NCI-H1105 (cell line): ENCODE results near the gene RIPOR1.
A peak's percentile ranks its signal among the peaks of the same experiment; 100 is the strongest.
"Not testable (repeated sequence)": the region's sequence is repeated elsewhere in the genome, so short reads cannot be mapped to it uniquely, and the experiment has no call there.

ENCODE experiments used
- DNase-seq: peaks from one replicate; lab custom pipeline; 2025; lab: John Stamatoyannopoulos, UW

The RIPOR1 gene

GRCh38 chr16:67517661-67518423 is 10.8 kb upstream of the RIPOR1 start:
- DNase-seq: no peak

GRCh38 chr16:67518676-67519075 is 10.0 kb upstream of the RIPOR1 start:
- no peak for DNase-seq

- no peak for DNase-seq
These were observed 9.4 kb upstream of the RIPOR1 start for GRCh38 chr16:67519242-67519641.

GRCh38 chr16:67521095-67521804 is 7.4 kb upstream of the RIPOR1 start:
- peak; percentile 76 for DNase-seq

GRCh38 chr16:67525176-67525860 is 3.3 kb upstream of the RIPOR1 start:
- DNase-seq: no peak

- no peak for DNase-seq
These were observed 2.4 kb upstream of the RIPOR1 start for GRCh38 chr16:67526149-67526791.

- DNase-seq: no peak
These were observed 397 bp downstream of the RIPOR1 start for GRCh38 chr16:67528870-67529581.

GRCh38 chr16:67529582-67530012 is 968 bp downstream of the RIPOR1 start:
- DNase-seq: no peak

- DNase-seq: no peak
These were observed 1.6 kb downstream of the RIPOR1 start for GRCh38 chr16:67530013-67530939.

- no peak for DNase-seq
These were observed 2.6 kb downstream of the RIPOR1 start for GRCh38 chr16:67531247-67531646.

- no peak for DNase-seq
These were observed 4.5 kb downstream of the RIPOR1 start for GRCh38 chr16:67533024-67533560.

GRCh38 chr16:67533987-67534386 is 5.4 kb downstream of the RIPOR1 start:
- not testable (repeated sequence) for DNase-seq

- no peak for DNase-seq
These were observed 5.8 kb downstream of the RIPOR1 start for GRCh38 chr16:67534431-67534830.

GRCh38 chr16:67535201-67535600 is 6.6 kb downstream of the RIPOR1 start:
- DNase-seq: no peak

GRCh38 chr16:67537270-67537635 is 8.6 kb downstream of the RIPOR1 start:
- no peak for DNase-seq

- no peak for DNase-seq
These were observed 9.3 kb downstream of the RIPOR1 start for GRCh38 chr16:67537636-67538591.

- DNase-seq: no peak
These were observed 10.1 kb downstream of the RIPOR1 start for GRCh38 chr16:67538666-67539101.

- DNase-seq: no peak
These were observed 10.6 kb downstream of the RIPOR1 start for GRCh38 chr16:67539271-67539670.
